WTC11 (cell line): ENCODE measurements around the gene FMNL1.

ENCODE experiments used
- ETV6 ChIP-seq: sonication (generic); formaldehyde crosslinking; IDR thresholded peaks from 2 replicates; pipeline ENCODE4 v1.8.1; 2022; ENCODE audit warnings: mild to moderate bottlenecking, missing genetic modification reagents
- JUN ChIP-seq: sonication (generic); formaldehyde crosslinking; IDR thresholded peaks from 2 replicates; pipeline ENCODE4 v1.8.0; 2023; ENCODE audit warnings: mild to moderate bottlenecking, missing genetic modification reagents
- KAT7 ChIP-seq: sonication (generic); formaldehyde crosslinking; IDR thresholded peaks from 2 replicates; pipeline ENCODE4 v1.8.1; 2023; ENCODE audit warnings: missing genetic modification reagents, mild to moderate bottlenecking, borderline replicate concordance
- NR3C1 ChIP-seq: sonication (generic); formaldehyde crosslinking; conservative IDR thresholded peaks from 2 replicates; pipeline ENCODE4 v1.8.1; 2023; ENCODE audit warnings: low read depth, mild to moderate bottlenecking, missing genetic modification reagents
- TF ChIP-seq, protein P1 (sequence below): fragments of 200-600 bp; IDR thresholded peaks from 2 replicates; pipeline ENCODE4 v1.8.0; 2022; ENCODE audit warnings: antibody characterized with exemption
- TF ChIP-seq, protein P2 (sequence below): fragments of 250-450 bp; sonication (Bioruptor Pico); IDR thresholded peaks from 2 replicates; pipeline ENCODE4 v2.1.2; 2022; ENCODE audit warnings: mild to moderate bottlenecking, moderate library complexity
- TF ChIP-seq, protein P3 (sequence below): fragments of 250-450 bp; sonication (Bioruptor Pico); IDR thresholded peaks from 2 replicates; pipeline ENCODE4 v1.8.0; 2021; ENCODE audit warnings: mild to moderate bottlenecking
- TF ChIP-seq, protein P4 (sequence below): sonication (generic); formaldehyde crosslinking; IDR thresholded peaks from 2 replicates; pipeline ENCODE4 v1.8.1; 2023; ENCODE audit warnings: mild to moderate bottlenecking, missing genetic modification reagents, borderline replicate concordance

DNA sequence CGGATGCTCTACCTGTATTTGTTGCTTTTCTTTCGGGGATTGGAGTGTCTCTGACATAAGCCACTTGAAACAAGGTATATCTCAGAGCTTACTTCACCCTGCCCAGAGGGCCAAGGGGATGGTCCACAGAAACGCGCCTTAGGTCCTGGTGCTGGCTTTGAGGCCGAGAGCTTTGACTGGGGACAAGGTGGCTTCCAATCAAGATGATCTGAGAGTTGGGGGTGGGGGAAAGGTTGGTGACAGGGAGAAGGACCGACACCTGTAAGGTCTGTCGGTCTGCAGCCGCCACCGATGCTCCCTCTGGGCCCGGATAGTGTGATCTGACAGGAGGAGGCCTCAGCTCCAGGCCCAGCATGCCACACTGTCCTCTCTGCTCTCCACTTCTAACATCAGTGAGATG lies 62.0 kb downstream of the FMNL1 start:
- TF ChIP-seq, protein P1, sequence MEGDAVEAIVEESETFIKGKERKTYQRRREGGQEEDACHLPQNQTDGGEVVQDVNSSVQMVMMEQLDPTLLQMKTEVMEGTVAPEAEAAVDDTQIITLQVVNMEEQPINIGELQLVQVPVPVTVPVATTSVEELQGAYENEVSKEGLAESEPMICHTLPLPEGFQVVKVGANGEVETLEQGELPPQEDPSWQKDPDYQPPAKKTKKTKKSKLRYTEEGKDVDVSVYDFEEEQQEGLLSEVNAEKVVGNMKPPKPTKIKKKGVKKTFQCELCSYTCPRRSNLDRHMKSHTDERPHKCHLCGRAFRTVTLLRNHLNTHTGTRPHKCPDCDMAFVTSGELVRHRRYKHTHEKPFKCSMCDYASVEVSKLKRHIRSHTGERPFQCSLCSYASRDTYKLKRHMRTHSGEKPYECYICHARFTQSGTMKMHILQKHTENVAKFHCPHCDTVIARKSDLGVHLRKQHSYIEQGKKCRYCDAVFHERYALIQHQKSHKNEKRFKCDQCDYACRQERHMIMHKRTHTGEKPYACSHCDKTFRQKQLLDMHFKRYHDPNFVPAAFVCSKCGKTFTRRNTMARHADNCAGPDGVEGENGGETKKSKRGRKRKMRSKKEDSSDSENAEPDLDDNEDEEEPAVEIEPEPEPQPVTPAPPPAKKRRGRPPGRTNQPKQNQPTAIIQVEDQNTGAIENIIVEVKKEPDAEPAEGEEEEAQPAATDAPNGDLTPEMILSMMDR: no peak
- TF ChIP-seq, protein P2, sequence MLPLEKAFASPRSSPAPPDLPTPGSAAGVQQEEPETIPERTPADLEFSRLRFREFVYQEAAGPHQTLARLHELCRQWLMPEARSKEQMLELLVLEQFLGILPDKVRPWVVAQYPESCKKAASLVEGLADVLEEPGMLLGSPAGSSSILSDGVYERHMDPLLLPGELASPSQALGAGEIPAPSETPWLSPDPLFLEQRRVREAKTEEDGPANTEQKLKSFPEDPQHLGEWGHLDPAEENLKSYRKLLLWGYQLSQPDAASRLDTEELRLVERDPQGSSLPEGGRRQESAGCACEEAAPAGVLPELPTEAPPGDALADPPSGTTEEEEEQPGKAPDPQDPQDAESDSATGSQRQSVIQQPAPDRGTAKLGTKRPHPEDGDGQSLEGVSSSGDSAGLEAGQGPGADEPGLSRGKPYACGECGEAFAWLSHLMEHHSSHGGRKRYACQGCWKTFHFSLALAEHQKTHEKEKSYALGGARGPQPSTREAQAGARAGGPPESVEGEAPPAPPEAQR (CRISPR knock-in tag): no peak
- TF ChIP-seq JUN (CRISPR knock-in tag): no peak
- no peak for TF ChIP-seq ETV6 (CRISPR knock-in tag)
- TF ChIP-seq, protein P3, sequence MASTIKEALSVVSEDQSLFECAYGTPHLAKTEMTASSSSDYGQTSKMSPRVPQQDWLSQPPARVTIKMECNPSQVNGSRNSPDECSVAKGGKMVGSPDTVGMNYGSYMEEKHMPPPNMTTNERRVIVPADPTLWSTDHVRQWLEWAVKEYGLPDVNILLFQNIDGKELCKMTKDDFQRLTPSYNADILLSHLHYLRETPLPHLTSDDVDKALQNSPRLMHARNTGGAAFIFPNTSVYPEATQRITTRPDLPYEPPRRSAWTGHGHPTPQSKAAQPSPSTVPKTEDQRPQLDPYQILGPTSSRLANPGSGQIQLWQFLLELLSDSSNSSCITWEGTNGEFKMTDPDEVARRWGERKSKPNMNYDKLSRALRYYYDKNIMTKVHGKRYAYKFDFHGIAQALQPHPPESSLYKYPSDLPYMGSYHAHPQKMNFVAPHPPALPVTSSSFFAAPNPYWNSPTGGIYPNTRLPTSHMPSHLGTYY (CRISPR knock-in tag): no peak
- no peak for TF ChIP-seq KAT7 (CRISPR knock-in tag)
- TF ChIP-seq, protein P4, sequence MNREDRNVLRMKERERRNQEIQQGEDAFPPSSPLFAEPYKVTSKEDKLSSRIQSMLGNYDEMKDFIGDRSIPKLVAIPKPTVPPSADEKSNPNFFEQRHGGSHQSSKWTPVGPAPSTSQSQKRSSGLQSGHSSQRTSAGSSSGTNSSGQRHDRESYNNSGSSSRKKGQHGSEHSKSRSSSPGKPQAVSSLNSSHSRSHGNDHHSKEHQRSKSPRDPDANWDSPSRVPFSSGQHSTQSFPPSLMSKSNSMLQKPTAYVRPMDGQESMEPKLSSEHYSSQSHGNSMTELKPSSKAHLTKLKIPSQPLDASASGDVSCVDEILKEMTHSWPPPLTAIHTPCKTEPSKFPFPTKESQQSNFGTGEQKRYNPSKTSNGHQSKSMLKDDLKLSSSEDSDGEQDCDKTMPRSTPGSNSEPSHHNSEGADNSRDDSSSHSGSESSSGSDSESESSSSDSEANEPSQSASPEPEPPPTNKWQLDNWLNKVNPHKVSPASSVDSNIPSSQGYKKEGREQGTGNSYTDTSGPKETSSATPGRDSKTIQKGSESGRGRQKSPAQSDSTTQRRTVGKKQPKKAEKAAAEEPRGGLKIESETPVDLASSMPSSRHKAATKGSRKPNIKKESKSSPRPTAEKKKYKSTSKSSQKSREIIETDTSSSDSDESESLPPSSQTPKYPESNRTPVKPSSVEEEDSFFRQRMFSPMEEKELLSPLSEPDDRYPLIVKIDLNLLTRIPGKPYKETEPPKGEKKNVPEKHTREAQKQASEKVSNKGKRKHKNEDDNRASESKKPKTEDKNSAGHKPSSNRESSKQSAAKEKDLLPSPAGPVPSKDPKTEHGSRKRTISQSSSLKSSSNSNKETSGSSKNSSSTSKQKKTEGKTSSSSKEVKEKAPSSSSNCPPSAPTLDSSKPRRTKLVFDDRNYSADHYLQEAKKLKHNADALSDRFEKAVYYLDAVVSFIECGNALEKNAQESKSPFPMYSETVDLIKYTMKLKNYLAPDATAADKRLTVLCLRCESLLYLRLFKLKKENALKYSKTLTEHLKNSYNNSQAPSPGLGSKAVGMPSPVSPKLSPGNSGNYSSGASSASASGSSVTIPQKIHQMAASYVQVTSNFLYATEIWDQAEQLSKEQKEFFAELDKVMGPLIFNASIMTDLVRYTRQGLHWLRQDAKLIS: no peak
- no peak for TF ChIP-seq NR3C1 (CRISPR knock-in tag)
